Stimulated activated CD4-positive, alpha-beta T cell treated with anti-CD3 and anti-CD28 coated beads, TNF-alpha, amount 100 ng/mL, for 48 hours (primary cell): ENCODE results near the gene LRRC74A.
A peak's percentile ranks its signal among the peaks of the same experiment; 100 is the strongest.
"Not testable (repeated sequence)": the region's sequence is repeated elsewhere in the genome, so short reads cannot be mapped to it uniquely, and the experiment has no call there.

Source experiments
- DNase-seq, 3 donors: peaks; one replicate each; pipeline ENCODE4 v3.0.0-alpha.2; 2020; ENCODE audit warnings: low read depth in 3 of 3

LRRC74A gene

GRCh38 chr14:76884853-76885276 is 58.7 kb downstream of the LRRC74A start:
- no peak for DNase-seq

- no peak for DNase-seq
These were observed 61.0 kb downstream of the LRRC74A start for GRCh38 chr14:76887191-76887590.

GRCh38 chr14:76891391-76891790 is 65.2 kb downstream of the LRRC74A start:
- no peak for DNase-seq

- DNase-seq, result no peak
These were observed 68.1 kb downstream of the LRRC74A start for GRCh38 chr14:76894308-76894707.

- not testable (repeated sequence) for DNase-seq
These were observed 71.8 kb downstream of the LRRC74A start for GRCh38 chr14:76898006-76898405.

- DNase-seq, result no peak
These were observed 74.5 kb downstream of the LRRC74A start for GRCh38 chr14:76900682-76901081.

- DNase-seq, result no peak
These were observed 75.2 kb downstream of the LRRC74A start for GRCh38 chr14:76901171-76902055.

GRCh38 chr14:76902591-76902990 is 76.4 kb downstream of the LRRC74A start:
- no peak for DNase-seq

- no peak for DNase-seq
These were observed 78.0 kb downstream of the LRRC74A start for GRCh38 chr14:76904100-76904739.

- peak; percentile 48 to 81 (median 68) for DNase-seq
These were observed 78.7 kb downstream of the LRRC74A start for GRCh38 chr14:76904740-76905569.

GRCh38 chr14:76908834-76909233 is 82.6 kb downstream of the LRRC74A start:
- DNase-seq, result no peak

GRCh38 chr14:76909266-76909665 is 83.1 kb downstream of the LRRC74A start:
- DNase-seq, result no peak

GRCh38 chr14:76910371-76910890 is 84.2 kb downstream of the LRRC74A start:
- DNase-seq, result no peak

- no peak for DNase-seq
These were observed 85.3 kb downstream of the LRRC74A start for GRCh38 chr14:76911473-76911872.

- DNase-seq, result not testable (repeated sequence)
These were observed 88.4 kb downstream of the LRRC74A start for GRCh38 chr14:76914533-76915081.

- no peak for DNase-seq
These were observed 90.0 kb downstream of the LRRC74A start for GRCh38 chr14:76916040-76916715.

- no peak for DNase-seq
These were observed 91.0 kb downstream of the LRRC74A start for GRCh38 chr14:76917158-76917596.

- no peak for DNase-seq
These were observed 91.6 kb downstream of the LRRC74A start for GRCh38 chr14:76917745-76918255.

- no peak for DNase-seq
These were observed 92.1 kb downstream of the LRRC74A start for GRCh38 chr14:76918256-76918781.

GRCh38 chr14:76918782-76919394 is 92.7 kb downstream of the LRRC74A start:
- no peak for DNase-seq
